ENCODE data around the gene LRIG2. TPM values are rescaled to one million over a fixed set of nuclear protein-coding genes. Genes with fewer than 3 reads are reported as not detected.

Gene LRIG2
- total RNA-seq, 1 experiment from 2014 or later = 22.5 TPM

- Mint-ChIP-seq H3K4me1 (peaks cover 29% of the 10 kb centered on the region), H3K4me3 (peak overlapping the region; percentile 98), H3K36me3 (peaks cover 12% of the 10 kb centered on the region), H3K27ac (peak overlapping the region; percentile 97), H3K27me3 (ENCODE audit: low read depth) (no peaks in the 10 kb centered on the region), H3K9me3 (no peaks in the 10 kb centered on the region)
- TF ChIP-seq, protein P1, sequence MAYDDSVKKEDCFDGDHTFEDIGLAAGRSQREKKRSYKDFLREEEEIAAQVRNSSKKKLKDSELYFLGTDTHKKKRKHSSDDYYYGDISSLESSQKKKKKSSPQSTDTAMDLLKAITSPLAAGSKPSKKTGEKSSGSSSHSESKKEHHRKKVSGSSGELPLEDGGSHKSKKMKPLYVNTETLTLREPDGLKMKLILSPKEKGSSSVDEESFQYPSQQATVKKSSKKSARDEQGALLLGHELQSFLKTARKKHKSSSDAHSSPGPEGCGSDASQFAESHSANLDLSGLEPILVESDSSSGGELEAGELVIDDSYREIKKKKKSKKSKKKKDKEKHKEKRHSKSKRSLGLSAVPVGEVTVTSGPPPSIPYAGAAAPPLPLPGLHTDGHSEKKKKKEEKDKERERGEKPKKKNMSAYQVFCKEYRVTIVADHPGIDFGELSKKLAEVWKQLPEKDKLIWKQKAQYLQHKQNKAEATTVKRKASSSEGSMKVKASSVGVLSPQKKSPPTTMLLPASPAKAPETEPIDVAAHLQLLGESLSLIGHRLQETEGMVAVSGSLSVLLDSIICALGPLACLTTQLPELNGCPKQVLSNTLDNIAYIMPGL (CRISPR knock-in tag; IDR thresholded peaks at IDR 0.05) = peak; percentile 86
- TF ChIP-seq TEAD1 (CRISPR knock-in tag; IDR thresholded peaks at IDR 0.05) = no peak
- 0 out of 2 replicates have a peak, but pooled peaks have one; percentile 37 for TF ChIP-seq CREM (CRISPR knock-in tag; IDR thresholded peaks at IDR 0.05)
- 0 out of 2 replicates have a peak, but pooled peaks have one; percentile 10 for TF ChIP-seq SP1 (CRISPR knock-in tag; conservative IDR thresholded peaks at IDR 0.05)
- no peak for TF ChIP-seq FOXK1 (CRISPR knock-in tag; IDR thresholded peaks at IDR 0.05)
- TF ChIP-seq, protein P2, sequence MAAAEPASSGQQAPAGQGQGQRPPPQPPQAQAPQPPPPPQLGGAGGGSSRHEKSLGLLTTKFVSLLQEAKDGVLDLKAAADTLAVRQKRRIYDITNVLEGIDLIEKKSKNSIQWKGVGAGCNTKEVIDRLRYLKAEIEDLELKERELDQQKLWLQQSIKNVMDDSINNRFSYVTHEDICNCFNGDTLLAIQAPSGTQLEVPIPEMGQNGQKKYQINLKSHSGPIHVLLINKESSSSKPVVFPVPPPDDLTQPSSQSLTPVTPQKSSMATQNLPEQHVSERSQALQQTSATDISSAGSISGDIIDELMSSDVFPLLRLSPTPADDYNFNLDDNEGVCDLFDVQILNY (CRISPR knock-in tag; IDR thresholded peaks at IDR 0.05) = 0 out of 2 replicates have a peak, but pooled peaks have one; percentile 66
- peak; percentile 81 for DNase-seq (ENCODE audit: low spot score)
- ATAC-seq = peak; percentile 51
- ChIA-PET POLR2A (interaction anchor here (0.6 to 1.8 kb wide), 9 partner anchors 31 to 683 kb away, joined by 3 to 36 read pairs (median 3); no protein-coding TSS in a partner anchor), CTCF (interaction anchor here (0.9 to 3.6 kb wide), 59 partner anchors 9 to 399 kb away, joined by 3 to 149 read pairs (median 6); partner anchors contain the start of genes MOV10, PPM1J and SLC16A1)
Observed at GRCh38 chr1:113073479-113073950, 517 bp downstream of the LRIG2 start.

- Mint-ChIP-seq H3K36me3 (peaks cover 16% of the 10 kb centered on the region), H3K9me3 (no peaks in the 10 kb centered on the region), H3K27ac (peak overlapping the region; percentile 97), H3K4me1 (peaks cover 29% of the 10 kb centered on the region), H3K27me3 (ENCODE audit: low read depth) (no peaks in the 10 kb centered on the region), H3K4me3 (peak overlapping the region; percentile 98)
- no peak for TF ChIP-seq PRRX2 (CRISPR knock-in tag; IDR thresholded peaks at IDR 0.05)
- no peak for TF ChIP-seq NR3C1 (CRISPR knock-in tag; conservative IDR thresholded peaks at IDR 0.05; ENCODE audit: low read depth)
- TF ChIP-seq, protein P3, sequence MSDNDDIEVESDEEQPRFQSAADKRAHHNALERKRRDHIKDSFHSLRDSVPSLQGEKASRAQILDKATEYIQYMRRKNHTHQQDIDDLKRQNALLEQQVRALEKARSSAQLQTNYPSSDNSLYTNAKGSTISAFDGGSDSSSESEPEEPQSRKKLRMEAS (CRISPR knock-in tag; IDR thresholded peaks at IDR 0.05) = no peak
- TF ChIP-seq, protein P4, sequence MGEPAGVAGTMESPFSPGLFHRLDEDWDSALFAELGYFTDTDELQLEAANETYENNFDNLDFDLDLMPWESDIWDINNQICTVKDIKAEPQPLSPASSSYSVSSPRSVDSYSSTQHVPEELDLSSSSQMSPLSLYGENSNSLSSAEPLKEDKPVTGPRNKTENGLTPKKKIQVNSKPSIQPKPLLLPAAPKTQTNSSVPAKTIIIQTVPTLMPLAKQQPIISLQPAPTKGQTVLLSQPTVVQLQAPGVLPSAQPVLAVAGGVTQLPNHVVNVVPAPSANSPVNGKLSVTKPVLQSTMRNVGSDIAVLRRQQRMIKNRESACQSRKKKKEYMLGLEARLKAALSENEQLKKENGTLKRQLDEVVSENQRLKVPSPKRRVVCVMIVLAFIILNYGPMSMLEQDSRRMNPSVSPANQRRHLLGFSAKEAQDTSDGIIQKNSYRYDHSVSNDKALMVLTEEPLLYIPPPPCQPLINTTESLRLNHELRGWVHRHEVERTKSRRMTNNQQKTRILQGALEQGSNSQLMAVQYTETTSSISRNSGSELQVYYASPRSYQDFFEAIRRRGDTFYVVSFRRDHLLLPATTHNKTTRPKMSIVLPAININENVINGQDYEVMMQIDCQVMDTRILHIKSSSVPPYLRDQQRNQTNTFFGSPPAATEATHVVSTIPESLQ (CRISPR knock-in tag; IDR thresholded peaks at IDR 0.05) = no peak
- TF ChIP-seq, protein P2 (CRISPR knock-in tag; IDR thresholded peaks at IDR 0.05) = no peak
- TF ChIP-seq SMAD3 (CRISPR knock-in tag; IDR thresholded peaks at IDR 0.05; ENCODE audit: borderline replicate concordance) = no peak
- TF ChIP-seq ZMAT4 (CRISPR knock-in tag; IDR thresholded peaks at IDR 0.05) = no peak
- TF ChIP-seq NFE2L1 (CRISPR knock-in tag; IDR thresholded peaks at IDR 0.05) = no peak
- no peak for TF ChIP-seq ZNF317 (CRISPR knock-in tag; IDR thresholded peaks at IDR 0.05; ENCODE audit: borderline replicate concordance, low read depth)
- TF ChIP-seq AFF4 (CRISPR knock-in tag; IDR thresholded peaks at IDR 0.05; ENCODE audit: borderline replicate concordance) = no peak
- TF ChIP-seq GABPB1 (CRISPR knock-in tag; IDR thresholded peaks at IDR 0.05) = no peak
- TF ChIP-seq GTF2I (CRISPR knock-in tag; conservative IDR thresholded peaks at IDR 0.05) = no peak
- TF ChIP-seq, protein P5, sequence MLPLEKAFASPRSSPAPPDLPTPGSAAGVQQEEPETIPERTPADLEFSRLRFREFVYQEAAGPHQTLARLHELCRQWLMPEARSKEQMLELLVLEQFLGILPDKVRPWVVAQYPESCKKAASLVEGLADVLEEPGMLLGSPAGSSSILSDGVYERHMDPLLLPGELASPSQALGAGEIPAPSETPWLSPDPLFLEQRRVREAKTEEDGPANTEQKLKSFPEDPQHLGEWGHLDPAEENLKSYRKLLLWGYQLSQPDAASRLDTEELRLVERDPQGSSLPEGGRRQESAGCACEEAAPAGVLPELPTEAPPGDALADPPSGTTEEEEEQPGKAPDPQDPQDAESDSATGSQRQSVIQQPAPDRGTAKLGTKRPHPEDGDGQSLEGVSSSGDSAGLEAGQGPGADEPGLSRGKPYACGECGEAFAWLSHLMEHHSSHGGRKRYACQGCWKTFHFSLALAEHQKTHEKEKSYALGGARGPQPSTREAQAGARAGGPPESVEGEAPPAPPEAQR (CRISPR knock-in tag; IDR thresholded peaks at IDR 0.05) = no peak
- TF ChIP-seq, protein P6, sequence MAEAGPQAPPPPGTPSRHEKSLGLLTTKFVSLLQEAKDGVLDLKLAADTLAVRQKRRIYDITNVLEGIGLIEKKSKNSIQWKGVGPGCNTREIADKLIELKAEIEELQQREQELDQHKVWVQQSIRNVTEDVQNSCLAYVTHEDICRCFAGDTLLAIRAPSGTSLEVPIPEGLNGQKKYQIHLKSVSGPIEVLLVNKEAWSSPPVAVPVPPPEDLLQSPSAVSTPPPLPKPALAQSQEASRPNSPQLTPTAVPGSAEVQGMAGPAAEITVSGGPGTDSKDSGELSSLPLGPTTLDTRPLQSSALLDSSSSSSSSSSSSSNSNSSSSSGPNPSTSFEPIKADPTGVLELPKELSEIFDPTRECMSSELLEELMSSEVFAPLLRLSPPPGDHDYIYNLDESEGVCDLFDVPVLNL (CRISPR knock-in tag; IDR thresholded peaks at IDR 0.05; ENCODE audit: borderline replicate concordance, low read depth) = no peak
- TF ChIP-seq FOXP1 (CRISPR knock-in tag; IDR thresholded peaks at IDR 0.05; ENCODE audit: borderline replicate concordance) = no peak
- no peak for TF ChIP-seq FOXJ3 (CRISPR knock-in tag; IDR thresholded peaks at IDR 0.05; ENCODE audit: borderline replicate concordance)
- POLR2A ChIA-PET = interaction anchor here (0.6 kb wide), 2 partner anchors 464 to 683 kb away, joined by 3 to 4 read pairs; no protein-coding TSS in a partner anchor
- no peak for DNase-seq (ENCODE audit: low spot score)
- ATAC-seq = no peak
- CTCF ChIA-PET = interaction anchor here (0.6 to 3.6 kb wide), 15 partner anchors 15 to 356 kb away, joined by 3 to 149 read pairs (median 24); partner anchors contain the start of genes PPM1J and SLC16A1
Observed at GRCh38 chr1:113074237-113074636, 1.2 kb downstream of the LRIG2 start.

Data from WTC11 (cell line).